ENCODE data around the gene KCND1. TPM values are rescaled to one million over a fixed set of nuclear protein-coding genes. Genes with fewer than 3 reads are reported as not detected.
"Not testable (repeated sequence)": the region's sequence is repeated elsewhere in the genome, so short reads cannot be mapped to it uniquely, and the experiment has no call there.

The KCND1 gene
- total and polyA plus RNA-seq, 4 donors = 0.17 to 1.1 (median 0.28) TPM

DNA sequence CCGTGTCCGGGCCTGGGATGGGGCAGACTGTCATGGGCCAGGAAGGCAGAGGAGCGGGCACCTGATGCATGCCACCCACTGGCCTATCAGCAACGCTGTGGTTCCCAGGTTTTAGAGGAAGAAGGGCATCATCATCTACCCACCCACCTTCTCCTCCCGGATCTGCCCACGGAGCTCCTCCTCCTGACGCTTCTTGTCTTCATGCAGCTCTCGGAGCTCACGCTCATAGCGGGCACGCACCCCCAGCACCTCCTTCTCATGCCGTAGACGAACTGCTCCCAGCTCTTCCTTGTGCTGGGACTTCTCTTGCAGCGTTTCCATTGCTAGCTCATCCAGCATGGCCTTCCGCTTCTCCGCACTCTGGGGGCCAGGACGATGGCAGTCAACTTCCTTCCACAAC lies 11.4 kb upstream of the KCND1 start (continued):
- TF ChIP-seq, protein P1, sequence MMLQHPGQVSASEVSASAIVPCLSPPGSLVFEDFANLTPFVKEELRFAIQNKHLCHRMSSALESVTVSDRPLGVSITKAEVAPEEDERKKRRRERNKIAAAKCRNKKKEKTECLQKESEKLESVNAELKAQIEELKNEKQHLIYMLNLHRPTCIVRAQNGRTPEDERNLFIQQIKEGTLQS (IDR thresholded peaks at IDR 0.05) = no peak
- no peak for TF ChIP-seq RAD21 (IDR thresholded peaks at IDR 0.05)
- TF ChIP-seq, protein P2, sequence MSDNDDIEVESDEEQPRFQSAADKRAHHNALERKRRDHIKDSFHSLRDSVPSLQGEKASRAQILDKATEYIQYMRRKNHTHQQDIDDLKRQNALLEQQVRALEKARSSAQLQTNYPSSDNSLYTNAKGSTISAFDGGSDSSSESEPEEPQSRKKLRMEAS (IDR thresholded peaks at IDR 0.05) = no peak
- TF ChIP-seq GABPA (IDR thresholded peaks at IDR 0.05 in 1 of 2, conservative IDR thresholded peaks at IDR 0.05 in 1 of 2) = no peak

DNA sequence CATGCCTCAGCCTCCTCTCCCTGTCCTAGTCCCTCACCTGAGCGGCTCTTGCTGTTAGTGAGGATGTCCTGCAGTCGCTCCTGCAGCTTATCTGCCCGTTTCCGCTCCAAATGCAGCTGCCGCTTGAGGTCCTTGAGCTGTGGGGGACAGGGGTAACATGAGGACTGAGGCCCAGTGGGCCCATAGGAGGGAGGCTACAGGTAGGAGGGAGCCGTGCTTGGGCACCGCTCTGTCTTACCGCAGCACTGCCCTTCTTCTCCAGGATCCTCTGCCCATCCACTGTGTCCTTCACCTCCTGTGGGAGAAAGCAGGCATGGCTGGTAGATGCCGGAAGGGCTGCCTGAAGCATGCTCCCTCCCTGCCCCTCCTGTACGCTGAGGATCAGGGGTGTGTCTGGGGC lies 9.5 kb upstream of the KCND1 start:
- no peak overlapping the region for H3K27ac ChIP-seq (ENCODE audit: low read depth in 1 of 2, low read length in 2 of 2)
- no peaks in the 10 kb centered on the region for H3K4me1 ChIP-seq (ENCODE audit: control insufficient read depth in 4 of 4, insufficient read depth in 4 of 4, low read length in 3 of 4)
- WGBS = 94% methylated on average over 10 of the region's 10 CpGs
- peaks cover 13 to 50% (median 26%) of the 10 kb centered on the region in 4 donors for H3K36me3 ChIP-seq (ENCODE audit: control insufficient read depth in 4 of 4, insufficient read depth in 3 of 4, low read depth in 1 of 4, low read length in 3 of 4)
- no peak overlapping the region for H3K9ac ChIP-seq (ENCODE audit: low read depth in 1 of 2, low read length in 2 of 2)
- TF ChIP-seq HNF4A (conservative IDR thresholded peaks at IDR 0.05) (no peak), RAD21 (IDR thresholded peaks at IDR 0.05) (no peak), JUND (IDR thresholded peaks at IDR 0.05) (no peak), SP1 (IDR thresholded peaks at IDR 0.05) (no peak), HNF4G (IDR thresholded peaks at IDR 0.05) (no peak), TAF1 (conservative IDR thresholded peaks at IDR 0.05) (no peak)
- TF ChIP-seq, protein P3, sequence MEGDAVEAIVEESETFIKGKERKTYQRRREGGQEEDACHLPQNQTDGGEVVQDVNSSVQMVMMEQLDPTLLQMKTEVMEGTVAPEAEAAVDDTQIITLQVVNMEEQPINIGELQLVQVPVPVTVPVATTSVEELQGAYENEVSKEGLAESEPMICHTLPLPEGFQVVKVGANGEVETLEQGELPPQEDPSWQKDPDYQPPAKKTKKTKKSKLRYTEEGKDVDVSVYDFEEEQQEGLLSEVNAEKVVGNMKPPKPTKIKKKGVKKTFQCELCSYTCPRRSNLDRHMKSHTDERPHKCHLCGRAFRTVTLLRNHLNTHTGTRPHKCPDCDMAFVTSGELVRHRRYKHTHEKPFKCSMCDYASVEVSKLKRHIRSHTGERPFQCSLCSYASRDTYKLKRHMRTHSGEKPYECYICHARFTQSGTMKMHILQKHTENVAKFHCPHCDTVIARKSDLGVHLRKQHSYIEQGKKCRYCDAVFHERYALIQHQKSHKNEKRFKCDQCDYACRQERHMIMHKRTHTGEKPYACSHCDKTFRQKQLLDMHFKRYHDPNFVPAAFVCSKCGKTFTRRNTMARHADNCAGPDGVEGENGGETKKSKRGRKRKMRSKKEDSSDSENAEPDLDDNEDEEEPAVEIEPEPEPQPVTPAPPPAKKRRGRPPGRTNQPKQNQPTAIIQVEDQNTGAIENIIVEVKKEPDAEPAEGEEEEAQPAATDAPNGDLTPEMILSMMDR (IDR thresholded peaks at IDR 0.05; ENCODE audit: low read depth, low read length, missing input control) = no peak
- no peaks in the 10 kb centered on the region for H3K9me3 ChIP-seq (ENCODE audit: control insufficient read depth in 4 of 4, low read length in 3 of 4)
- no peaks in the 10 kb centered on the region for H3K27me3 ChIP-seq (ENCODE audit: control insufficient read depth in 4 of 4, insufficient read depth in 4 of 4, low read length in 3 of 4)
- H3K4me3 ChIP-seq (ENCODE audit: low read depth in 1 of 3, low read length in 3 of 3) = no peak overlapping the region
- no peak for DNase-seq (ENCODE audit: low spot score)

DNA sequence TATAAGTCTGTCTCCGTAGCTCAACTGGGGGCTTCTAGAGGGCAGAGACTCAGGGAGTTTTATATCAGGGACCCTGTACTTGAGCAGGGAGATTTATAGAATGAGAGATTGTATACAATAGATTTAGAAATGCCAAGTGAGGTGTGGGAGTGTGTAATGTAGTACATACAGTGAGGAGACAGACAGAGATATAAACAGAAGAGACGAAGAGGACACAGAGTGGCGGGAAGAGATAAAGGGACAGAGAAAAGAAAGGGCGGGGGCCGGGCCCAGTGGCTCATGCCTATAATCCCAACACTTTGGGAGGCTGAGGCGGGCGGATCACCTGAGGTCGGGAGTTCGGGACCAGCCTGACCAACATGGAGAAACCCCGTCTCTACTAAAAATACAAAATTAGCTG lies 8.7 kb upstream of the KCND1 start:
- H3K9me3 ChIP-seq (ENCODE audit: control insufficient read depth in 4 of 4, low read length in 3 of 4); H3K27ac ChIP-seq (ENCODE audit: low read depth in 1 of 2, low read length in 2 of 2); DNase-seq (ENCODE audit: low spot score); H3K9ac ChIP-seq (ENCODE audit: low read depth in 1 of 2, low read length in 2 of 2); H3K4me1 ChIP-seq (ENCODE audit: control insufficient read depth in 4 of 4, insufficient read depth in 4 of 4, low read length in 3 of 4); H3K27me3 ChIP-seq (ENCODE audit: control insufficient read depth in 4 of 4, insufficient read depth in 4 of 4, low read length in 3 of 4); H3K4me3 ChIP-seq (ENCODE audit: low read depth in 1 of 3, low read length in 3 of 3): not testable (repeated sequence)
- WGBS = 94% methylated on average over 3 of the region's 10 CpGs
- peaks cover 15 to 54% (median 24%) of the 10 kb centered on the region in 4 donors for H3K36me3 ChIP-seq (ENCODE audit: control insufficient read depth in 4 of 4, insufficient read depth in 3 of 4, low read depth in 1 of 4, low read length in 3 of 4)

DNA sequence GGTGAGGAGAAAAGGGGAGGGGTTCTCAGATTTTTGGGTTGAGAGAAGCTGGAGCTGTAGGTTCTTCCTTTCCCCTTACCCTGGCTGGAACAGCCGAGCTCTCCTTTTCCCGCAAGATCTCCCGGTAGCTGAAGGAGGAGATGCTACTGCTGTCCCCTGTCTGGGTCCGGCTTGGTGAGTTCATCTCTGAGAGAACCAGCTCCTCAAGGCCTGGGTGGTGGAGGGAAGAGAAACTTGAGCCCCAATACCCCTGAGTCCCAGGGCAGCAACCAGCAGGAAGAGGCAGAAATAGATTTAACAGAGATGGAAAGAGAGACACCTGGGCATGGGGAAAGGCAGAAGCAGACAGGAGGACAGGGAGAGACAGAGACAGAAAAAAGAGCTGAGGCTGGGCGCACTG lies 6.6 kb upstream of the KCND1 start:
- Histone ChIP-seq H3K9me3 (ENCODE audit: control insufficient read depth in 4 of 4, low read length in 3 of 4) (no peaks in the 10 kb centered on the region), H3K4me1 (ENCODE audit: control insufficient read depth in 4 of 4, insufficient read depth in 4 of 4, low read length in 3 of 4) (no peaks in the 10 kb centered on the region), H3K27me3 (ENCODE audit: control insufficient read depth in 4 of 4, insufficient read depth in 4 of 4, low read length in 3 of 4) (no peaks in the 10 kb centered on the region), H3K4me3 (ENCODE audit: low read depth in 1 of 3, low read length in 3 of 3) (no peak overlapping the region), H3K36me3 (ENCODE audit: control insufficient read depth in 4 of 4, insufficient read depth in 3 of 4, low read depth in 1 of 4, low read length in 3 of 4) (peaks cover 13 to 49% (median 23%) of the 10 kb centered on the region in 4 donors), H3K27ac (ENCODE audit: low read depth in 1 of 2, low read length in 2 of 2) (no peak overlapping the region), H3K9ac (ENCODE audit: low read depth in 1 of 2, low read length in 2 of 2) (no peak overlapping the region)
- WGBS = 94% methylated on average over 5 of the region's 5 CpGs
- DNase-seq (ENCODE audit: low spot score) = no peak
- TF ChIP-seq, protein P4, sequence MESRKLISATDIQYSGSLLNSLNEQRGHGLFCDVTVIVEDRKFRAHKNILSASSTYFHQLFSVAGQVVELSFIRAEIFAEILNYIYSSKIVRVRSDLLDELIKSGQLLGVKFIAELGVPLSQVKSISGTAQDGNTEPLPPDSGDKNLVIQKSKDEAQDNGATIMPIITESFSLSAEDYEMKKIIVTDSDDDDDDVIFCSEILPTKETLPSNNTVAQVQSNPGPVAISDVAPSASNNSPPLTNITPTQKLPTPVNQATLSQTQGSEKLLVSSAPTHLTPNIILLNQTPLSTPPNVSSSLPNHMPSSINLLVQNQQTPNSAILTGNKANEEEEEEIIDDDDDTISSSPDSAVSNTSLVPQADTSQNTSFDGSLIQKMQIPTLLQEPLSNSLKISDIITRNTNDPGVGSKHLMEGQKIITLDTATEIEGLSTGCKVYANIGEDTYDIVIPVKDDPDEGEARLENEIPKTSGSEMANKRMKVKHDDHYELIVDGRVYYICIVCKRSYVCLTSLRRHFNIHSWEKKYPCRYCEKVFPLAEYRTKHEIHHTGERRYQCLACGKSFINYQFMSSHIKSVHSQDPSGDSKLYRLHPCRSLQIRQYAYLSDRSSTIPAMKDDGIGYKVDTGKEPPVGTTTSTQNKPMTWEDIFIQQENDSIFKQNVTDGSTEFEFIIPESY (IDR thresholded peaks at IDR 0.05) = no peak
- TF ChIP-seq EGR1 (IDR thresholded peaks at IDR 0.05; ENCODE audit: low read depth in 2 of 2) = no peak
- TF ChIP-seq YY1 (IDR thresholded peaks at IDR 0.05) = no peak
- TF ChIP-seq SP1 (IDR thresholded peaks at IDR 0.05) = no peak
- TF ChIP-seq TAF1 (conservative IDR thresholded peaks at IDR 0.05) = no peak
- TF ChIP-seq, protein P5, sequence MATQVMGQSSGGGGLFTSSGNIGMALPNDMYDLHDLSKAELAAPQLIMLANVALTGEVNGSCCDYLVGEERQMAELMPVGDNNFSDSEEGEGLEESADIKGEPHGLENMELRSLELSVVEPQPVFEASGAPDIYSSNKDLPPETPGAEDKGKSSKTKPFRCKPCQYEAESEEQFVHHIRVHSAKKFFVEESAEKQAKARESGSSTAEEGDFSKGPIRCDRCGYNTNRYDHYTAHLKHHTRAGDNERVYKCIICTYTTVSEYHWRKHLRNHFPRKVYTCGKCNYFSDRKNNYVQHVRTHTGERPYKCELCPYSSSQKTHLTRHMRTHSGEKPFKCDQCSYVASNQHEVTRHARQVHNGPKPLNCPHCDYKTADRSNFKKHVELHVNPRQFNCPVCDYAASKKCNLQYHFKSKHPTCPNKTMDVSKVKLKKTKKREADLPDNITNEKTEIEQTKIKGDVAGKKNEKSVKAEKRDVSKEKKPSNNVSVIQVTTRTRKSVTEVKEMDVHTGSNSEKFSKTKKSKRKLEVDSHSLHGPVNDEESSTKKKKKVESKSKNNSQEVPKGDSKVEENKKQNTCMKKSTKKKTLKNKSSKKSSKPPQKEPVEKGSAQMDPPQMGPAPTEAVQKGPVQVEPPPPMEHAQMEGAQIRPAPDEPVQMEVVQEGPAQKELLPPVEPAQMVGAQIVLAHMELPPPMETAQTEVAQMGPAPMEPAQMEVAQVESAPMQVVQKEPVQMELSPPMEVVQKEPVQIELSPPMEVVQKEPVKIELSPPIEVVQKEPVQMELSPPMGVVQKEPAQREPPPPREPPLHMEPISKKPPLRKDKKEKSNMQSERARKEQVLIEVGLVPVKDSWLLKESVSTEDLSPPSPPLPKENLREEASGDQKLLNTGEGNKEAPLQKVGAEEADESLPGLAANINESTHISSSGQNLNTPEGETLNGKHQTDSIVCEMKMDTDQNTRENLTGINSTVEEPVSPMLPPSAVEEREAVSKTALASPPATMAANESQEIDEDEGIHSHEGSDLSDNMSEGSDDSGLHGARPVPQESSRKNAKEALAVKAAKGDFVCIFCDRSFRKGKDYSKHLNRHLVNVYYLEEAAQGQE (IDR thresholded peaks at IDR 0.05) = no peak
